IMR-90 (cell line): ENCODE results near the gene ZNF169. TPM values are rescaled to one million over a fixed set of nuclear protein-coding genes. Genes with fewer than 3 reads are reported as not detected.

ENCODE experiments used
- ATAC-seq: fragments of 200-7000 bp; cut with Tn5 transposase; 2 replicates; pipeline ENCODE4 v1.9.1; 2020; ENCODE audit warnings: low read depth, mild to moderate bottlenecking, moderate library complexity
- BruUV-seq: library from RNA; stranded (reverse); fragments of 400-500 nt; replicated peaks from 2 replicates; lab custom pipeline; 2021; lab: Mats Ljungman, UMichigan
- CTCF ChIA-PET: fragments of 300-600 bp; formaldehyde crosslinking; extraction: SDS; loops from one replicate; lab custom pipeline; 2021; ENCODE audit warnings: antibody characterized with exemption; lab: Yijun Ruan, JAX
- POLR2A ChIA-PET: fragments of 300-600 bp; sonication (Branson Sonifier 250); formaldehyde crosslinking; loops from one replicate; lab custom pipeline; 2022; ENCODE audit warnings: antibody characterized with exemption; ENCODE audit not compliant: unreplicated experiment; lab: Charles Lee
- DNase-seq: peaks from one replicate; pipeline ENCODE4 v3.0.0; 2013
- H2AFZ ChIP-seq: replicated peaks from 2 replicates; pipeline ENCODE3; 2013; ENCODE audit warnings: low read length, mild to moderate bottlenecking; ENCODE audit not compliant: poor library complexity
- H2AK5ac ChIP-seq: 2 replicates; pipeline ENCODE4 v1.6.1; 2013; ENCODE audit warnings: low read depth, low read length, inconsistent platforms
- H2AK9ac ChIP-seq: replicated peaks from 2 replicates; pipeline ENCODE3; 2013; ENCODE audit warnings: mild to moderate bottlenecking, low read depth, low read length, moderate library complexity; ENCODE audit not compliant: poor library complexity
- H2BK120ac ChIP-seq: 2 replicates; pipeline ENCODE4 v1.6.1; 2013; ENCODE audit warnings: low read depth, low read length, inconsistent platforms
- H2BK15ac ChIP-seq: 3 replicates; pipeline ENCODE4 v1.6.1; 2013; ENCODE audit warnings: low read depth, low read length, inconsistent platforms
- H2BK20ac ChIP-seq: 2 replicates; pipeline ENCODE4 v1.6.1; 2013; ENCODE audit warnings: low read depth, mild to moderate bottlenecking, inconsistent platforms, low read length, moderate library complexity
- H2BK5ac ChIP-seq: 2 replicates; pipeline ENCODE4 v1.6.1; 2013; ENCODE audit warnings: mild to moderate bottlenecking, low read depth, low read length, inconsistent platforms; ENCODE audit not compliant: poor library complexity, severe bottlenecking
- H3K14ac ChIP-seq: replicated peaks from 2 replicates; pipeline ENCODE4 v1.6.1; 2013; ENCODE audit warnings: low read depth, low read length, inconsistent platforms
- H3K18ac ChIP-seq: 2 replicates; pipeline ENCODE4 v1.6.1; 2013; ENCODE audit warnings: low read depth, low read length, control low read depth
- H3K23ac ChIP-seq: 2 replicates; pipeline ENCODE4 v1.6.1; 2013; ENCODE audit warnings: low read depth, low read length, inconsistent platforms
- H3K27ac ChIP-seq: 2 replicates; pipeline ENCODE4 v1.5.1; 2013; ENCODE audit warnings: mild to moderate bottlenecking, control low read depth, low read length; ENCODE audit not compliant: insufficient read depth
- H3K27me3 ChIP-seq: 2 replicates; pipeline ENCODE4 v1.6.1; 2013; ENCODE audit warnings: low read length; ENCODE audit not compliant: control insufficient read depth, insufficient read depth
- H3K36me3 ChIP-seq: 2 replicates; pipeline ENCODE4 v1.6.1; 2013; ENCODE audit warnings: low read length, mixed read lengths; ENCODE audit not compliant: control insufficient read depth, insufficient read depth
- H3K4ac ChIP-seq: 2 replicates; pipeline ENCODE4 v1.6.1; 2013; ENCODE audit warnings: low read depth, low read length, inconsistent platforms
- H3K4me1 ChIP-seq: 2 replicates; pipeline ENCODE4 v1.6.1; 2013; ENCODE audit warnings: low read length, mixed read lengths; ENCODE audit not compliant: control insufficient read depth, insufficient read depth
- H3K4me2 ChIP-seq: 2 replicates; pipeline ENCODE4 v1.6.1; 2013; ENCODE audit warnings: low read depth, mild to moderate bottlenecking, control low read depth, low read length, moderate library complexity
- H3K4me3 ChIP-seq: 2 replicates; pipeline ENCODE4 v1.5.1; 2013; ENCODE audit warnings: low read depth, mild to moderate bottlenecking, control low read depth, low read length, moderate library complexity; ENCODE audit not compliant: insufficient read depth
- H3K56ac ChIP-seq: 2 replicates; pipeline ENCODE4 v1.6.1; 2013; ENCODE audit warnings: low read length, inconsistent platforms; ENCODE audit not compliant: insufficient read depth; ENCODE audit errors: extremely low read depth
- H3K79me1 ChIP-seq, 2 experiments: 2 replicates each; pipeline ENCODE4 v1.6.1; 2013; ENCODE audit warnings: low read length in 2 of 2, inconsistent platforms in 1 of 2, low read depth in 1 of 2
- H3K9ac ChIP-seq: 2 replicates; pipeline ENCODE4 v1.6.1; 2013; ENCODE audit warnings: low read depth, low read length, control low read depth
- H3K9me1 ChIP-seq: 2 replicates; pipeline ENCODE4 v1.6.1; 2013; ENCODE audit warnings: low read length, inconsistent platforms; ENCODE audit not compliant: insufficient read depth
- H3K9me3 ChIP-seq: 2 replicates; pipeline ENCODE4 v1.6.1; 2013; ENCODE audit warnings: low read length; ENCODE audit not compliant: control insufficient read depth, insufficient read depth
- H4K20me1 ChIP-seq: 2 replicates; pipeline ENCODE4 v1.6.1; 2013; ENCODE audit warnings: low read length, inconsistent platforms; ENCODE audit not compliant: insufficient read depth
- H4K5ac ChIP-seq: 2 replicates; pipeline ENCODE4 v1.6.1; 2013; ENCODE audit warnings: mild to moderate bottlenecking, low read depth, low read length, control low read depth
- H4K8ac ChIP-seq, 2 experiments: 2 replicates each; pipeline ENCODE4 v1.6.1; 2013; ENCODE audit warnings: low read depth in 2 of 2, low read length in 2 of 2, control low read depth in 1 of 2, inconsistent platforms in 1 of 2
- H4K91ac ChIP-seq: 2 replicates; pipeline ENCODE4 v1.6.1; 2013; ENCODE audit warnings: low read depth, low read length, inconsistent platforms; ENCODE audit not compliant: insufficient read depth
- CEBPB ChIP-seq: IDR thresholded peaks from 2 replicates; pipeline ENCODE4 v1.6.1; 2012; ENCODE audit warnings: low read depth, low read length, improper control_type of control experiment
- SMC3 ChIP-seq: fragments of 150-350 bp; IDR thresholded peaks from 2 replicates; pipeline ENCODE4 v1.6.1; 2016; ENCODE audit warnings: low read depth, mild to moderate bottlenecking, antibody characterized with exemption, low read length, moderate library complexity
- WGBS, 2 experiments: methylation state at CpG; one replicate each; pipeline versions ENCODE4 v1.1.5 to v1.1.7; 2013; ENCODE audit warnings: missing lambda C conversion rate in 2 of 2; ENCODE audit not compliant: insufficient read length in 1 of 2; ENCODE audit errors: extremely low coverage in 2 of 2; 5-methylcytosine and 5-hydroxymethylcytosine counted together
- dilution Hi-C: fragments of 300-500 bp; cut with HindIII; formaldehyde crosslinking; loops from one replicate; pipeline ENCODE4 v1.14.3; 2018; ENCODE audit warnings: low sequenced_read_pairs; ENCODE audit not compliant: unreplicated experiment
- in situ Hi-C: fragments of 300-500 bp; cut with MboI; formaldehyde crosslinking; loops from 3 replicates; pipeline ENCODE4 v1.14.3; 2019; ENCODE audit warnings: low sequenced_read_pairs, inconsistent platforms, mixed read lengths
- intact Hi-C: fragments of 100-400 bp; cut with micrococcal nuclease; formaldehyde crosslinking; loops from 2 replicates; pipeline ENCODE4 v1.10.0; 2022
- polyA plus RNA-seq, 3 experiments: library from polyadenylated mRNA; depleted of rRNA; stranded (reverse); fragments of >200 nt; gene quantifications; 2 replicates each; pipeline ENCODE4 v1.2.3, GENCODE V29; 2012; ENCODE audit warnings: low replicate concordance in 1 of 3
- total RNA-seq: library from RNA; depleted of rRNA; stranded (reverse); fragments of >200 nt; gene quantifications from 2 replicates; pipeline ENCODE4 v1.2.3, GENCODE V29; 2012

Gene ZNF169
- total and polyA plus RNA-seq, 2 of the 4 experiments (the other 2 are of a cell fraction), result 2.7 to 3.2 TPM

GRCh38 chr9:94289691-94290090 lies 30.6 kb downstream of the ZNF169 start:
- ChIA-PET CTCF (no interaction called here), POLR2A (no interaction called here)
- no CpG with 5 or more reads among the region's 2 CpGs for WGBS, 2 experiments
- TF ChIP-seq CEBPB, result no peak
- TF ChIP-seq SMC3, result no peak
- Histone ChIP-seq H3K27me3 (no peaks in the 10 kb centered on the region), H2AK9ac (no peak overlapping the region), H3K9ac (no peak overlapping the region), H3K14ac (no peak overlapping the region), H3K4me3 (no peak overlapping the region), H3K23ac (no peak overlapping the region), H4K8ac (no peak overlapping the region), H3K56ac (no peak overlapping the region), H3K4me1 (peaks cover 7% of the 10 kb centered on the region), H3K9me1 (peaks cover 5% of the 10 kb centered on the region), H4K91ac (no peak overlapping the region), H3K9me3 (no peaks in the 10 kb centered on the region), H3K4ac (no peak overlapping the region), H3K27ac (no peak overlapping the region), H3K79me1 (0 out of 4 replicates have a peak, but pooled peaks cover 0 to 4% of the 10 kb centered on the region in 2 experiments), H3K18ac (no peak overlapping the region), H2AK5ac (no peak overlapping the region), H2BK120ac (no peak overlapping the region), H2BK15ac (no peak overlapping the region), H2BK5ac (no peak overlapping the region), H3K4me2 (0 out of 2 replicates have a peak overlapping the region, but pooled peaks have one; percentile 20), H3K36me3 (peaks cover 5% of the 10 kb centered on the region), H2BK20ac (no peak overlapping the region), H2AFZ (no peak overlapping the region), H4K20me1 (no peaks in the 10 kb centered on the region), H4K5ac (no peak overlapping the region)
- dilution Hi-C loops, result no loop called here
- ATAC-seq (peak; percentile 70), DNase-seq (peak; percentile 53)
- intact Hi-C loops, result no loop called here
- in situ Hi-C loops, result no loop called here
- no TSS peak for BruUV-seq
